ENCODE measurements around the gene ATP6V0A1.

DNA sequence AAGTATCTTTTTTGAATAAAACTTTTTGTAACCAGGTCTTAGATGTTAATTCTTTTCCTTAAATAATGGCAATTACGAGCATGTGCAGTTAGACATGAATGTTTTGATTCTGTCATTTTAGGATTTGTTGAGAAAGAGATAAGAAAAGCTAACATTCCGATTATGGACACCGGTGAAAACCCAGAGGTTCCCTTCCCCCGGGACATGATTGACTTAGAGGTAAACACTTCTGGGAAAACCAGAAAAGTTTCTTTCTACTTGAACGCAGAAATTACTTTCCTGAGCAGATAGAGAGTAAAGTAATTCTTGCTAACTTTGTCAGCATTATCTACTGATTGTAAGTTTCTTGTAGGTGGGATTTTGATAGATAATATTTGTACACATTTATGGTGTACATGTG lies 9.2 kb downstream of the ATP6V0A1 start:
- TF ChIP-seq CTCF (IDR thresholded peaks at IDR 0.05) (no peak), POLR2A (IDR thresholded peaks at IDR 0.05) (no peak), EP300 (IDR thresholded peaks at IDR 0.05; ENCODE audit: low read depth) (no peak), POLR2AphosphoS5 (IDR thresholded peaks at IDR 0.05) (no peak)
